VCaP (cell line): ENCODE data around the gene DNMT3L.
A peak's percentile ranks its signal among the peaks of the same experiment; 100 is the strongest.

Source experiments
- H3K27ac ChIP-seq: fragments of 450-650 bp; 2 replicates; pipeline ENCODE4 v1.5.1; 2017
- CTCF ChIP-seq: fragments of 450-650 bp; conservative IDR thresholded peaks from 2 replicates; pipeline ENCODE4 v1.5.1; 2017; ENCODE audit warnings: mild to moderate bottlenecking, moderate library complexity

DNMT3L gene

DNA sequence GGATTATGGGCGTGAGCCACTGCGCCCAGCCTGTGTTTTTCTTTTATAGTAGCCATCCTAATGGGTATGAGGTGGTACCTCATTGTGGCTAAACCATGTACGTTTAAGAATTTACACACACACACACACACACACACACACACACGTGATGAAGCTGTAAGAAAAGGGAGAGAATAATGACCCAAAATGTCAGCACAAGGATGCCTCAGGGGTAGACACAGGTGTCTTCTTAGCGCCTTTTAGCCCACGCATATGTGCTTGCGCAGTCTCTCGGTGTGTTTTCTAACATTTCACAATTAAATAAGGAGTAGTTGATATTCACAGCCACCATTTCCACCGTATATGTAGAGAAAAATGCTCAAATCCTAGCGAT lies 37.4 kb upstream of the DNMT3L start:
- TF ChIP-seq CTCF = no peak
- peak overlapping the region; percentile 97 for H3K27ac ChIP-seq

- TF ChIP-seq CTCF = no peak
- H3K27ac ChIP-seq = no peak overlapping the region
Observed at GRCh38 chr21:44298301-44298700, 36.6 kb upstream of the DNMT3L start.

- TF ChIP-seq CTCF = peak; percentile 97
- no peak overlapping the region for H3K27ac ChIP-seq
Observed at GRCh38 chr21:44297525-44298290, 36.0 kb upstream of the DNMT3L start.

DNA sequence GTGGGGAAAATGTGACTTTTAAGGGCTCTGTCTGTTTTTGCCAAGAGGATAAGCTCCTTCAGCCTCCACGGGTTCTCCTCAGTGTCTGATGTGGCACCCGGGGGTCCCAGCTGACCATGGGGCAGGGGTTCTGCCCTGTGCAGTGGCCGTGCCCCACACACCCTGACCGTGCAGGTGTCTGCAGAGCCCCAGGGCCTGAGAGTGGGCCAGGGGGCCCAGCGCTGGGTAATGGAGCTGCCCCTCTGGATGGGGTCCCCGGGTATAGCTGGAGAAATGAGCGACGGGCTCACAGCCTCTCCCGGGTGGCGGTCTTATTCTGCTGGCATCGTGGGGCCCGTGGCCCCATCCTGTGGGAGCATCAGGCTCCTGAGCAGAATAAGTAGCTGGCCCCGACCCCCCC lies 35.2 kb upstream of the DNMT3L start:
- no peak for TF ChIP-seq CTCF
- no peak overlapping the region for H3K27ac ChIP-seq

DNA sequence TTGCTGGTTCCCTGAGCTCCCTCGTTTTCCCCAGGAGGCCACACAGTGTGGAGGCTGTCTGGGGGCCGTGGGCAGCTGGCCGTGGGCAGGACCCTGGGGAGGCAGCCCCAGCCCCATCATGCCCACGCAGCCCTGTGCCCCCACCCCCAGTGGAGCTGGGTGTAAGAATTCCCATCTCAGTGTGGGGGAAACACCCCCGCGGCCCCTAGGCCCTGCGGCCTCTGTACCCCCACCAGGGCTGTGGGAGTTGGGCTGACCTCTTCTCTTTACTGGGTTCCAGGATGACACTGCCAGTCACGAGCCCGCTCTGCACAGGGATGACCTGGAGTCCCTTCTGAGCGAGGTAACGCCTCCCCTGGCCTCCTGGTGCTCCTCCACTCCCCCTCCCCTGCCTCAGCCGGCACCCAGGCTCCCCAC lies 34.4 kb upstream of the DNMT3L start:
- no peak overlapping the region for H3K27ac ChIP-seq
- no peak for TF ChIP-seq CTCF

DNA sequence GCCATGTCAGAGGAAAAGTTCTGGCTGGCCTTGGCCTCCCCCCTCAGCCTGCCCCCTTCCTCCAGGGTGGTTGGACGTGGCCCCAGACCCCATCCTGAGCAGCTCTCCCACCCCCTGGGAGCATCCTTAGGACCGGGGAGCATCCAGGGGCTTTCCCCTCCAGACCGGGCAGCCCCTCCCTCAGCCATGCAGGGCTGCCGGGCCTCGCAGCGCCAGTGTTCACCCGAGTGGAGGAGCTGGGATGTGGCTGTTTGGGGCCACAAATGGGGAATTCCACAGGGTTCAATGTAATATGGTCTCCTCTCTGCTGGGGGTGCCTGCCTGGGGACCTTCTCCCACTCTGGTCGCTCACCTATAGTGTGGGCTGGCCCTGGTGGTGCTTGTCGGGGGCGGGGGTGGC lies 33.9 kb upstream of the DNMT3L start:
- TF ChIP-seq CTCF = no peak
- H3K27ac ChIP-seq = no peak overlapping the region

GRCh38 chr21:44295163-44295573 lies 33.5 kb upstream of the DNMT3L start:
- TF ChIP-seq CTCF = no peak
- H3K27ac ChIP-seq = no peak overlapping the region
